H4 (cell line): ENCODE measurements around the gene ACOT7. TPM values are rescaled to one million over a fixed set of nuclear protein-coding genes. Genes with fewer than 3 reads are reported as not detected.
A peak's percentile ranks its signal among the peaks of the same experiment; 100 is the strongest.

ENCODE experiments used
- DNase-seq: peaks from one replicate; pipeline ENCODE4 v3.0.0-alpha.2; 2015; ENCODE audit warnings: low spot score
- total RNA-seq: library from RNA; depleted of rRNA; stranded (reverse); fragments of >200 nt; shearing (Covaris generic); gene quantifications from 2 replicates; pipeline ENCODE4 v1.2.3, GENCODE V29; 2014

The ACOT7 gene
- total RNA-seq, 1 experiment from 2014 or later: 50.6 TPM

GRCh38 chr1:6424619-6425593, 31.3 kb upstream of the ACOT7 start, which contains the start of gene ESPN:
TSS of gene ESPN (plus strand) at chr1:6424776. CDS start at chr1:6424956, 180 bp downstream.
- no peak for DNase-seq

- DNase-seq: no peak
These were observed 30.5 kb upstream of the ACOT7 start for GRCh38 chr1:6424000-6424565.

GRCh38 chr1:6423321-6423999, 29.9 kb upstream of the ACOT7 start:
- no peak for DNase-seq

GRCh38 chr1:6421266-6421665, 27.7 kb upstream of the ACOT7 start:
- no peak for DNase-seq

GRCh38 chr1:6420454-6421042, 27.0 kb upstream of the ACOT7 start:
- no peak for DNase-seq

GRCh38 chr1:6419804-6420453, 26.4 kb upstream of the ACOT7 start, which contains the start of gene HES2:
TSS of gene HES2 (minus strand) at chr1:6419919. CDS start at chr1:6419820, 99 bp downstream.
- DNase-seq: no peak

GRCh38 chr1:6419397-6419803, 25.8 kb upstream of the ACOT7 start:
- DNase-seq: no peak

GRCh38 chr1:6418668-6419396, 25.3 kb upstream of the ACOT7 start:
- DNase-seq: no peak

GRCh38 chr1:6417961-6418667, 24.5 kb upstream of the ACOT7 start:
- no peak for DNase-seq

GRCh38 chr1:6416906-6417305, 23.3 kb upstream of the ACOT7 start:
- no peak for DNase-seq

- no peak for DNase-seq
These were observed 22.7 kb upstream of the ACOT7 start for GRCh38 chr1:6416295-6416656.

- no peak for DNase-seq
These were observed 21.5 kb upstream of the ACOT7 start for GRCh38 chr1:6414881-6415626.

GRCh38 chr1:6414443-6414844, 20.9 kb upstream of the ACOT7 start:
- peak; percentile 31 for DNase-seq

- DNase-seq: no peak
These were observed 19.3 kb upstream of the ACOT7 start for GRCh38 chr1:6412896-6413295.

- no peak for DNase-seq
These were observed 16.8 kb upstream of the ACOT7 start for GRCh38 chr1:6410248-6410893.

GRCh38 chr1:6409733-6410132, 16.2 kb upstream of the ACOT7 start:
- no peak for DNase-seq

GRCh38 chr1:6409053-6409452, 15.5 kb upstream of the ACOT7 start:
- no peak for DNase-seq

GRCh38 chr1:6408023-6408422, 14.5 kb upstream of the ACOT7 start:
- DNase-seq: no peak

GRCh38 chr1:6401673-6402072, 8.1 kb upstream of the ACOT7 start:
- no peak for DNase-seq
